ENCODE data around the gene SAP30L.
A peak's percentile ranks its signal among the peaks of the same experiment; 100 is the strongest.

SAP30L gene

GRCh38 chr5:154456540-154456939 lies 10.7 kb downstream of the SAP30L start:
- peaks cover 54% of the 10 kb centered on the region for H3K36me3 ChIP-seq (ENCODE audit: control insufficient read depth, insufficient read depth, low read length)
- H3K27me3 ChIP-seq (replicated peaks; ENCODE audit: control insufficient read depth, insufficient read depth, low read length, poor library complexity, severe bottlenecking) = no peaks in the 10 kb centered on the region
- H3K4me3 ChIP-seq (ENCODE audit: insufficient read depth, low read depth, low read length, poor library complexity, severe bottlenecking) = no peak overlapping the region
- no peaks in the 10 kb centered on the region for H3K9me3 ChIP-seq (ENCODE audit: control insufficient read depth, low read length)
- no peak for DNase-seq
- H3K4me1 ChIP-seq (ENCODE audit: control insufficient read depth, insufficient read depth, low read length, poor library complexity, severe bottlenecking) = no peaks in the 10 kb centered on the region
- no peak overlapping the region for H3K27ac ChIP-seq (ENCODE audit: insufficient read depth, low read length, poor library complexity, severe bottlenecking)

GRCh38 chr5:154459015-154459414 lies 13.2 kb downstream of the SAP30L start:
- Histone ChIP-seq H3K27me3 (replicated peaks; ENCODE audit: control insufficient read depth, insufficient read depth, low read length, poor library complexity, severe bottlenecking) (no peaks in the 10 kb centered on the region), H3K9me3 (ENCODE audit: control insufficient read depth, low read length) (no peaks in the 10 kb centered on the region), H3K4me1 (ENCODE audit: control insufficient read depth, insufficient read depth, low read length, poor library complexity, severe bottlenecking) (no peaks in the 10 kb centered on the region), H3K27ac (ENCODE audit: insufficient read depth, low read length, poor library complexity, severe bottlenecking) (no peak overlapping the region), H3K36me3 (ENCODE audit: control insufficient read depth, insufficient read depth, low read length) (peaks cover 30% of the 10 kb centered on the region), H3K4me3 (ENCODE audit: insufficient read depth, low read depth, low read length, poor library complexity, severe bottlenecking) (no peak overlapping the region)
- no peak for DNase-seq

GRCh38 chr5:154460172-154460571 lies 14.4 kb downstream of the SAP30L start:
- no peaks in the 10 kb centered on the region for H3K27me3 ChIP-seq (replicated peaks; ENCODE audit: control insufficient read depth, insufficient read depth, low read length, poor library complexity, severe bottlenecking)
- no peak for DNase-seq
- no peaks in the 10 kb centered on the region for H3K9me3 ChIP-seq (ENCODE audit: control insufficient read depth, low read length)

GRCh38 chr5:154461531-154461930 lies 15.7 kb downstream of the SAP30L start:
- Histone ChIP-seq H3K9me3 (ENCODE audit: control insufficient read depth, low read length) (no peaks in the 10 kb centered on the region), H3K27ac (ENCODE audit: insufficient read depth, low read length, poor library complexity, severe bottlenecking) (no peak overlapping the region), H3K36me3 (ENCODE audit: control insufficient read depth, insufficient read depth, low read length) (peaks cover 16% of the 10 kb centered on the region), H3K4me1 (ENCODE audit: control insufficient read depth, insufficient read depth, low read length, poor library complexity, severe bottlenecking) (no peaks in the 10 kb centered on the region), H3K27me3 (replicated peaks; ENCODE audit: control insufficient read depth, insufficient read depth, low read length, poor library complexity, severe bottlenecking) (no peaks in the 10 kb centered on the region), H3K4me3 (ENCODE audit: insufficient read depth, low read depth, low read length, poor library complexity, severe bottlenecking) (no peak overlapping the region)
- no peak for DNase-seq

More at GRCh38 chr5:154460172-154460571, 14.4 kb downstream of the SAP30L start:
- no peak overlapping the region for H3K4me3 ChIP-seq (ENCODE audit: insufficient read depth, low read depth, low read length, poor library complexity, severe bottlenecking)
- H3K4me1 ChIP-seq (ENCODE audit: control insufficient read depth, insufficient read depth, low read length, poor library complexity, severe bottlenecking) = no peaks in the 10 kb centered on the region
- H3K36me3 ChIP-seq (ENCODE audit: control insufficient read depth, insufficient read depth, low read length) = peaks cover 29% of the 10 kb centered on the region
- no peak overlapping the region for H3K27ac ChIP-seq (ENCODE audit: insufficient read depth, low read length, poor library complexity, severe bottlenecking)

- Histone ChIP-seq H3K9me3 (ENCODE audit: control insufficient read depth, low read length) (no peaks in the 10 kb centered on the region), H3K36me3 (ENCODE audit: control insufficient read depth, insufficient read depth, low read length) (no peaks in the 10 kb centered on the region), H3K4me1 (ENCODE audit: control insufficient read depth, insufficient read depth, low read length, poor library complexity, severe bottlenecking) (no peaks in the 10 kb centered on the region), H3K27me3 (replicated peaks; ENCODE audit: control insufficient read depth, insufficient read depth, low read length, poor library complexity, severe bottlenecking) (peaks cover 4% of the 10 kb centered on the region), H3K4me3 (ENCODE audit: insufficient read depth, low read depth, low read length, poor library complexity, severe bottlenecking) (no peak overlapping the region), H3K27ac (ENCODE audit: insufficient read depth, low read length, poor library complexity, severe bottlenecking) (no peak overlapping the region)
- DNase-seq = no peak
Observed at GRCh38 chr5:154464438-154464837, 18.6 kb downstream of the SAP30L start.

- H3K27ac ChIP-seq (ENCODE audit: insufficient read depth, low read length, poor library complexity, severe bottlenecking) = no peak overlapping the region
- peaks cover 4% of the 10 kb centered on the region for H3K27me3 ChIP-seq (replicated peaks; ENCODE audit: control insufficient read depth, insufficient read depth, low read length, poor library complexity, severe bottlenecking)
- H3K4me1 ChIP-seq (ENCODE audit: control insufficient read depth, insufficient read depth, low read length, poor library complexity, severe bottlenecking) = no peaks in the 10 kb centered on the region
- H3K36me3 ChIP-seq (ENCODE audit: control insufficient read depth, insufficient read depth, low read length) = no peaks in the 10 kb centered on the region
- DNase-seq = no peak
- H3K4me3 ChIP-seq (ENCODE audit: insufficient read depth, low read depth, low read length, poor library complexity, severe bottlenecking) = no peak overlapping the region
- H3K9me3 ChIP-seq (ENCODE audit: control insufficient read depth, low read length) = no peaks in the 10 kb centered on the region
Observed at GRCh38 chr5:154465169-154465568, 19.4 kb downstream of the SAP30L start.

- H3K27ac ChIP-seq (ENCODE audit: insufficient read depth, low read length, poor library complexity, severe bottlenecking) = no peak overlapping the region
- no peaks in the 10 kb centered on the region for H3K4me1 ChIP-seq (ENCODE audit: control insufficient read depth, insufficient read depth, low read length, poor library complexity, severe bottlenecking)
- H3K36me3 ChIP-seq (ENCODE audit: control insufficient read depth, insufficient read depth, low read length) = no peaks in the 10 kb centered on the region
- no peaks in the 10 kb centered on the region for H3K9me3 ChIP-seq (ENCODE audit: control insufficient read depth, low read length)
- H3K27me3 ChIP-seq (replicated peaks; ENCODE audit: control insufficient read depth, insufficient read depth, low read length, poor library complexity, severe bottlenecking) = peaks cover 4% of the 10 kb centered on the region
- DNase-seq = no peak
- no peak overlapping the region for H3K4me3 ChIP-seq (ENCODE audit: insufficient read depth, low read depth, low read length, poor library complexity, severe bottlenecking)
Observed at GRCh38 chr5:154466147-154466546, 20.4 kb downstream of the SAP30L start.

- Histone ChIP-seq H3K4me3 (ENCODE audit: insufficient read depth, low read depth, low read length, poor library complexity, severe bottlenecking) (no peak overlapping the region), H3K36me3 (ENCODE audit: control insufficient read depth, insufficient read depth, low read length) (no peaks in the 10 kb centered on the region), H3K9me3 (ENCODE audit: control insufficient read depth, low read length) (no peaks in the 10 kb centered on the region), H3K27ac (ENCODE audit: insufficient read depth, low read length, poor library complexity, severe bottlenecking) (no peak overlapping the region), H3K27me3 (replicated peaks; ENCODE audit: control insufficient read depth, insufficient read depth, low read length, poor library complexity, severe bottlenecking) (peaks cover 4% of the 10 kb centered on the region), H3K4me1 (ENCODE audit: control insufficient read depth, insufficient read depth, low read length, poor library complexity, severe bottlenecking) (no peaks in the 10 kb centered on the region)
- DNase-seq = no peak
Observed at GRCh38 chr5:154466671-154467070, 20.9 kb downstream of the SAP30L start.

- peak; percentile 23 to 53 (median 31) for DNase-seq
- Histone ChIP-seq H3K36me3 (ENCODE audit: control insufficient read depth, insufficient read depth, low read length) (no peaks in the 10 kb centered on the region), H3K9me3 (ENCODE audit: control insufficient read depth, low read length) (no peaks in the 10 kb centered on the region), H3K4me1 (ENCODE audit: control insufficient read depth, insufficient read depth, low read length, poor library complexity, severe bottlenecking) (peaks cover 4% of the 10 kb centered on the region), H3K27me3 (replicated peaks; ENCODE audit: control insufficient read depth, insufficient read depth, low read length, poor library complexity, severe bottlenecking) (peaks cover 11% of the 10 kb centered on the region), H3K27ac (ENCODE audit: insufficient read depth, low read length, poor library complexity, severe bottlenecking) (no peak overlapping the region), H3K4me3 (ENCODE audit: insufficient read depth, low read depth, low read length, poor library complexity, severe bottlenecking) (no peak overlapping the region)
Observed at GRCh38 chr5:154467655-154468354, 22.0 kb downstream of the SAP30L start.

- peaks cover 34% of the 10 kb centered on the region for H3K27me3 ChIP-seq (replicated peaks; ENCODE audit: control insufficient read depth, insufficient read depth, low read length, poor library complexity, severe bottlenecking)
- no peak overlapping the region for H3K27ac ChIP-seq (ENCODE audit: insufficient read depth, low read length, poor library complexity, severe bottlenecking)
- no peak overlapping the region for H3K4me3 ChIP-seq (ENCODE audit: insufficient read depth, low read depth, low read length, poor library complexity, severe bottlenecking)
- H3K4me1 ChIP-seq (ENCODE audit: control insufficient read depth, insufficient read depth, low read length, poor library complexity, severe bottlenecking) = peaks cover 26% of the 10 kb centered on the region
- no peaks in the 10 kb centered on the region for H3K36me3 ChIP-seq (ENCODE audit: control insufficient read depth, insufficient read depth, low read length)
- no peaks in the 10 kb centered on the region for H3K9me3 ChIP-seq (ENCODE audit: control insufficient read depth, low read length)
- no peak for DNase-seq
Observed at GRCh38 chr5:154470137-154470536, 24.3 kb downstream of the SAP30L start.

All from effector memory CD4-positive, alpha-beta T cell (primary cell).